GOT3 (cell line): Measurements from ENCODE around the gene TSPAN14.
"Not testable (repeated sequence)": the region's sequence is repeated elsewhere in the genome, so short reads cannot be mapped to it uniquely, and the experiment has no call there.

Source experiments
- DNase-seq: peaks from one replicate; lab custom pipeline; 2025; ENCODE audit warnings: mixed read lengths; lab: John Stamatoyannopoulos, UW

TSPAN14 gene

DNA sequence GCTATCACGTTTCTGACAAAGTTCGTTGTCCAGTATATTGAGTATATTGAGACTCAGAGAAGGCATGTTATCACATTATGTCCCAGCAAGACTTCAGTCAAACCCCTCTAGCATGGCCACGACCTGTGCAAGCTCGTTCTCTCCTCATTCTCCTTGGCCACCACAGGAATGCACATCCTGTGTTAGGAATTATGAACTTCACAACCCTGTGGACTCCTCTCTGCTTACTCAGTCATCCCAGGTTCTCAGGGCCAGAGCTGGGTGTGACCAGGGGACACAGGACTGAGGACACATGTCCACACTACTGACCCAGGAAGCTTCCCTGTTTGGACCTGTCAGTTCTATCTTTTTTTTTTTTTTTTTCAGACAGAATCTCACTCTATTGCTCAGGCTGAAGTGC lies 87.9 kb downstream of the TSPAN14 start:
- DNase-seq, result no peak

DNA sequence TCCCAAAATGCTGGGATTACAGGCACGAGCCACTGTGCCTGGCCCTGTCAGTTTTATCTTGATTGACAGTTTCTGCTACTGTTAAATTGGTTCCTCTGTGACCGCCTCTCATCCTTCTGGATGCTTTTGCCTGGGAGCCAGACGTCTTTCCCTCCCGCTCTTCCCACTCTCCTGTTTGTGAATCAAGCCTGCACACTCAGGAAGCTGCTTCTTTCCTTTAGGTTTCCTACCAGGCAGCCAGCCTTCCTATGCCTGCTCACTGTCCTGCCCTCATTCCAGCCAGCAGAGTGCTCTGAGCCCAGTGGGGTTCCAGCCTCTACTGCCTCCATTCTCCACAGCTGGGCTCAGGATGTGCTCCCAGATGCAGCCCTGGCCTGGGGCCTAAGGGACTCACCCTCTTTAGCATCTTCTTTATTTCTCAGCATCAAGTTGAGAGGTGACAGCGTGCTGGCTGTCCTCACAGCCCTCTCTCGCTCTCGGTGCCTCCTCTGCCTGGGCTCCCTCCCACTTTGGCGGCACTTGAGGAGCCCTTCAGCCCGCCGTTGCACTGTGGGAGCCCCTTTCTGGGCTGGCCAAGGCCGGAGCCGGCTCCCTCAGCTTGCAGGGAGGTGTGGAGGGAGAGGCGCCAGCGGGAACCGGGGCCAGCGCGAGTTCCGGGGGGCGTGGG lies 88.7 kb downstream of the TSPAN14 start:
- DNase-seq, result no peak

DNA sequence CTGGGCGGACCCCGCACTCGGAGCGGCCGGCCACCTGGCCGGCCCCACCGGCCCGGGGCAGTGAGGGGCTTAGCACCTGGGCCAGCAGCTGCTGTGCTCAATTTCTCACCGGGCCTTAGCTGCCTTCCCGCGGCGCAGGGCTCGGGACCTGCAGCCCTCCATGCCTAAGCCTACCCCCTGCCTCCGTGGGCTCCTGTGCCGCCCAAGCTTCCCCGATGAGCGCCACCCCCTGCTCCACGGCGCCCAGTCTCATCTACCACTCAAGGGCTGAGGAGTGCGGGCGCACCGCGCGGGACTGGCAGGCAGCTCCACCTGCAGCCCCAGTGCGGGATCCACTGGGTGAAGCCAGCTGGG lies 89.2 kb downstream of the TSPAN14 start:
- DNase-seq, result not testable (repeated sequence)

DNA sequence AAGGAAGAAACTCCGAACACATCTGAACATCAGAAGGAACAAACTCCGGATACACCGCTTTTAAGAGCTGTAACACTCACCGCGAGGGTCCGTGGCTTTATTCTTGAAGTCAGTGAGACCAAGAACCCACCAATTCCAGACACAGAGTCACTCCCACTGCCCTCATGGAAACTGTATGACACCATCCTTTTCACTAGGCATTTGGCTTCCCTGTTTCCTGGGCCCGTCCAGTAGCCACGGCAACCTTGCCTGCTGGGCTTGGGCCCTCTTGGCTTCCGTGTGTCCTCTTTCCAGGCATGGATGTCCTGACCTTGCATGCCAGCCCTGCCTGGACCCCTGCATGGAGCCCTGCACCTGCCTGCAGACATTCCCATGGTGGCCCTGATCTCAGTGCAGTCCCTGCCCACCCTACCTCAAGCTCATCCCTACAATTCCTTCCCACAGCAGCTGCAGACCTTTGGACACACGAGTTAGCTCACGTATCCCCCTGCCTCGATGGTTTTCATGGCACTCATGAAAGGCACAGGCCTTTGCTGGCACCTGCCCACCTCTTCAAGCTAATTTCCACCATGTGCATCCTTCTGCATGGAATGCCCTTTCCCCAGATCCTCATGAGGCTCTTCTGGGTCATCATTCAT lies 90.3 kb downstream of the TSPAN14 start:
- no peak for DNase-seq

DNA sequence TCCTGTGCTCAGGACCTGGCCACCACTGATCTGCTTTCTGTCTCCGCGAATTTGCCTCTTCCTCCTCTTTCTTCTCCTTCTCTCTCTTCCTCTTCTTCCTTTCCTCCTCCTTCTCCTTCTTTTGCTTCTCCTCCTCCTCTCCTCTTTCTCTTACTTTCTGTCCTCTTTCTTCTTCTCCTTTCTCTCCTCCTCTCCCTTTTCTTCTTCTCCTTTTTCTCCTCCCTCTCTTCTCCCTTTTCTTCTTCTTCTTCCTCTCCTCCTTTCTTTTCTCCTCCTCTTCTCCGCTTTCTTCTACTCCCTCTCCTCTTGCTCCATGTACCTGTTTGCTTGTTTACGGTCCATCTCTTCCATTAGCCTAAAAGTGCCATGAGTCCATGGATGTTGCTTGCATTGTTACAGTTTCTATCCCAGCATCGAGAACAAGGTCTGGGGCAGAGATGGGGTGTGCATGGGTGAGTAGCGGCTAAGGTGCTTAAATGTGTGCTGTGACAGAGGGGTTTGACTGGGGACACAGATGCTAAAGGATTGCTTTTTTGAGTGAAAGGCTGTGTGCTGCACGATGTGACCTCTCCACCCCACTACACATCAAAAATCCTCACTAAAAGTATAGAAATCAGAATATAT lies 91.3 kb downstream of the TSPAN14 start:
- no peak for DNase-seq

DNA sequence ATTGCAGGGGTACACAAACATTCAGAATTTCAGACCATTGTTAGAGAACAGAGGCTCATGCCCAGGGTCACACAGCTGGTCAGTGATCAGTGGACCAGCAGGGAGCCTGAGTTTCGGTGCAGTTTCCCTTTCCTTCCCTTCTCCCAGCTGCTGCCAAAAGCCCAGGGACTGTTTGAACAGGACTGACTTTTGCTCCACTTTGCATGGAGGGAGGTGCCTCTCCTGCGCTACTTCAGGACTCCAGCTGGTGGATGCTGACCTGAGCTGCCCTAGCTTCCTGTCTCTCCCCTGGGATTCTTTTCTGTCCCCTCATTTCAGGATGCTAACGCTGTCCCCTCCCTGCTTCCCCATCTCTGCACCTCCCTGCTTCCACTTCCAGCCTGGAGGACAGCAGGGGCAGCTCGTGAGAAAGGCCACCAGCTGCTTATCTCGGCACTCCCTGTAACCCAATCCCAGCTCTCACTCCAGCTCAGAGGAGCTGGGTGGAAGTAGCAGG lies 98.1 kb downstream of the TSPAN14 start:
- no peak for DNase-seq

DNA sequence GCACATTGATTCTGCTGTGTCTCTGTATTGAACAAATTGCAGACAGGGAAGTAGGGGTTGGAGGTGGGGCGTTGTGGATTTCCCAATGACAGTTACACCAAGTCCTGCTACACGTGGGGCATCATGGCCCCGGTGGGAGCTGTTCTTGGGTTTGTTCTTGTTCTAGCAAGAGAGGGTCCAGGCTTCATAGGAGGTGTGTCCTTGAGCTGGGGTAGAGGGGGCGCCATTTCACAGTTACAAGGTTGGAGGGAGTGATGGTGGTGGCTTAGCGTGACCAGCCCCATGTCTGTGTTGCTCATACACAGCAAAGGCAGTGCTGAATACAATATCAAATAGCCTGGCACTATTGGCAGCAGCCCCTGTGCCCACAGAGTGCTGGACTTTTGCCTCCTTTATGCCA lies 99.3 kb downstream of the TSPAN14 start:
- no peak for DNase-seq

DNA sequence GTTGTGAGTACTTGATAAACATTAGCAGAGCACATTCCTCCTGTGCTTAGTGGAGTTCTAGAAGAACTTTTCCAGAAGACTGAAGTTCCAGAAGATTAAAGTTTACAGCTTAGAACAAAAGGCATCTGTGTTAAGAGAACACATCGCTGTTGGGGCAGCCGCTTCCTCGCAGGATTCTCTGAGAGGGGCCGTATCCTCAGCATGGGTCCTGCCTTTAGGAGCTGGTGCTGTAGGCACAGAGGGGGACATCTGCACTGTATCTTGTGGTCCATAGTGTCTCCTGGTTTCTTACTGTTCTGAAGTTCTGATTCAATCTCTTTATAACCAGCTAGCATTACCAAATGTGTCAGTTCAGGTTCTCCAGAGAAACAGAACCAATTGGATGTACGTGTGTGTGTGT lies 99.9 kb downstream of the TSPAN14 start:
- no peak for DNase-seq

DNA sequence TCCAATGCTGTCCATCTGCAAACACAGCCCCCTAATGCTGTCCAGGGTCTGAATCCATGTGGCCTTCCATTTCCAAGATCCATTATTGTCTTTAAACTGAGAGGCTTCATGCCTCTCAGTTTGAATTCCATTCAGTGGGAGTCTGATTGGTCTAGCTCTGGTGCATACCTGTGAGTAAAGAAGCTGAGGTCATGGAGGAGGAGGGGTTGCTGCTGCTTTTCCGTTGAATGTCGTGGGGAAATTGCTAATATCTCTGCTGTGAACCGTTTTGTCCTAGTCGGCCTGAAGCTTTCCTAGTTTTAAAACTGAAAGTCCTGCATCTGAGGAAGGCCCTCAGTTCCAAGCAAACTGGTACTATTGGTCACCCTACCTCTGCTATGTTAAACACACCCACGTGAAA lies 101.3 kb downstream of the TSPAN14 start:
- no peak for DNase-seq

DNA sequence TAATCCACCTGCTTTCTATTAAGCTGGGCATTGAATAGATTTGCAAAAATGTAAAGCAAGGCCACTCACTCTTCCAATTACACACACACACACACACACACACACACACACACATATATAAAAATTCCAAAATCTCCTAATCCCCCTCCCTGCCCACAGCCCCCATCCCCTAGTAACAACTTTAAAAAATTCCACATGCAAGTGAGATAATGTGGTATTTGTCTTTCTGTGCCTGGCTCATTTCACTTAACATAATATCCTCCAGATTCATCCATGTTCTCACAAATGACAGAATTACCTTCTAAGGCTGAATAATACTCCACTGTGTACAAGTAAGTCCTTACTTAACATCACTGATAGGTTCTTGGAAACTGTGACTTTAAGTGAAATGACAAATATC lies 107.8 kb downstream of the TSPAN14 start:
- DNase-seq, result no peak

DNA sequence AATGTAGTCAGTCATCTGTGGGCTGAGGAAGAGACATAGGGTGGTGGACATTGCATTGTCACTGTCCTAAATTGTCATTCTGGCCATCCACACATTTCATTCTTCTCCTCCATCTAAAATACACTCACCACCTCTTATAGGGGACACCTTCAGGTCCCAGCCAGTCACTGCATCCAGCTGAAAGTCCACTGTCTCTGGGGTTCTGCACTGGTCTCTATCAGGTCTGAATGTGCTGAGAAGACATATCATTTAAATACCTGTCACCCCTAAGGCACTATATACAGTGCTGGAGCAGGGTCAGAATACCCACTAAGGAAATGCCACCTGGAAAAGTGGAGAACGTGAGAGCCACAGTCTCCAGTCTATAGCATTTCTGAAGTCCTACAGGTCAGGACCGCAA lies 113.2 kb downstream of the TSPAN14 start:
- DNase-seq, result no peak

DNA sequence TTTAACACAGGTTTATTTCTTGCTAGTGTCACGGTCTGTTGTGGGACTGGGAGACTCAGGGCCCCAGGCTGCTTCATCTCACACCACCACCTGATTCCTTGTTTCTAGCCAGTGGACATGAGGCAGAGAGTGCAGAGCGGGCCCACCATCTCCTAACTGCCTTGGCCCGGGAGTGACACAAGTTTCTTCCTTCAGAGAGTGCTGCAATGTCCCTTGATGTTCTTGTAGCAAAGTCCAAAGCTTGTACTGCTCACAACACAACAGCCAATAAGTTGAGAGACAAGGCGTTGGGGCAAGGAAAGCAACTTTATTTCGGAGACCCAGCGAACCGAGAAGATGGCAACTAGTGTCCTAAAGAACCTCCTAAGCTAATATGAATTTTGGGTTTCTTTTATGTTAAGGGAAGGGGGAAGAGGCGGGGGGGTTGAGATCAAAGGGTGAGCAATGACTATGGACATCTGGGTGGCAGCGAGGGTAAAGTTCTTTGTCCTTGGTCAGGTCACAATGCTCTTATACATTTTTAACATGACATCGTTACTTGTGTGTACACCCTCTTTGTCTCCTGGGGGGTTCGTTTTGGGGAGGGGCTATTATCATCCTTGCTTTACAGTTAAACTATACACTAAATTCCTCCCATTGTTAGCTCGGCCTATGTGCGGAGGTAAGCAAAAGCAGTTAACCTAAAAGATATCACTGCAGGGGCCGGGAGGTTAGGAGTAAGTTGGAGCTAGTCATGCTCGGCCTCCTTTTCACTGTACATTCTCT lies 115.2 kb downstream of the TSPAN14 start:
- DNase-seq, result no peak

DNA sequence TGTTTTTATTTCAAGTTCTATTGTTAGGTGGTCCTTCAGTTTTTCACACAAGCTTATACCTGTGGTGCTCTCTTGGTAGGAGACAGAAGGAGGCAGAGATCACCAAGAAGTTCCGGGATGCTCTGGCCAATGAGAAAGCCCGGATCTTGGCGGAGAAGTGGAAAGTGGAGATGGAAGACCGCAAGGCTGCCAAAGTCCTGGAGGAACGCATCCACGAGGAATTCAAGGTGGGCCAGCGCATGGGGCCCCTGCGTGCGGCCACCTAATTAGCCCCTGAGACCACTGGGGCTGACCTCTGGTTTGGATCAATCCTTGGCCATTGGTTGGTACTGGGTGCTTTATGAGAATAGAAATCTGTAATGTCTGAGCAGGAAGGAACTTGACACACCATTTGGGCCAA lies 117.2 kb downstream of the TSPAN14 start:
- no peak for DNase-seq

DNA sequence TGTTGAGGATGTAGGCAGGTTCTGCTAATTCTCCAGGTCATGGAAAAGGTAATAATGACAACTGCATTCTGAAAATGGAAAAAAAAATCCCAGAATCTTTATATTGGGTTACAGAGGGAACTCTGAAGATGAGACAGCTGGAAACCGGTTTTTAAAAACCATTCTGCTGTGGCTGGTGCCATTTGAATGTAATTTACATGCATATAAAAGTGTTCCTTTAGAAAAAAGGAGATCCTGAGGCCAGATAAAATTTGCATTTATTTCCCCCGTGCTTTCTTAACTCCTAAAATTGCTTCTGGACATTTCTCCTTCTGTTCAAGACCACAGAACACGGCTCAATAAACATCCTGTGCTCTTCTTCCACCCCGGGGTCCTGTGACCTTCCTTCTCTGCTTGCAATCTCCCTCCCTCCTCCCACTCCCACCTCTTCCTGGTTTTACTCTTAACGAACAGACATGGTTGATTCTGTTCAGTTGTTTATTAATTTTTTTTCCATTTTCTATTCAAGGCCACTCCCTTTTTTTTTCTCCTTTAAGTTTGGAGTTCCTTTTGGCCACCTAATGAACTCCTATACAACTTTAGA lies 125.2 kb downstream of the TSPAN14 start:
- DNase-seq, result no peak

DNA sequence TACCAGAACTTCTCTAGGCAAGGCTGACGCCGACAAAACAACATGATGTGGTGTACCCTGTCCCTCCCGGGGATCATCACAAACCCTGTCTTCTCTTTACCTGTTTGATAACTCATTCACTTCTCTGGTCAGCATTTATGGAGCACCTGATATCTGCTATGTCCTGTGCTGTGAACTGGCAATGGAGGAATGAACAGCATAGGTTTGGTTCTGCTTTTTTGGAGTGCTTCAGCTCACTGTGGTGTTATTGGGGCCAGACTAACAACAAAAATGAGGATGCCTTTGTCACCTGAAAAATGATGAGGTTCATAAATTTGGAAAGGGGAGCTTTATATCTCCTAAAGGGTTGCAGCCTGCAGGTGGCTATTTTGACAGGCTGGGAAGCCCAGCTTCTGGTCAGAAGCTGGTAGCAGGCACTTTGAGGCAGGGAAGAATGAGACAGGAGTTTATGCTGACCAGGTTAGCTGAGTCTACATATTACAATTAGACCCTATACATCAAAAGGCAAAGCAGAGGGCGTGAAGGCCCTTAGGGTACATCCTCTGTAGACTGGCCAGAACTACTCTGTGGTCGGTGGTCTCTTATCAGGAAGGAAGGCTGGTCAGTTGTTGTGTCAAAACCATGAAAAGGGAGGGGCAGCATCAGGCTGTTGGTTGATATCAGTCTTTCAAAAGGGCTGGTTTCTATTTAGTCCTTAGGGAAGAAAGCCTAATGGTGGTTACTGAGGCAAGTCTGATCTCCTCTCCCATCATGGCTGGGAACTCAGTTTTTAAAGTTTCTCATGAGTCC lies 125.9 kb downstream of the TSPAN14 start:
- no peak for DNase-seq

DNA sequence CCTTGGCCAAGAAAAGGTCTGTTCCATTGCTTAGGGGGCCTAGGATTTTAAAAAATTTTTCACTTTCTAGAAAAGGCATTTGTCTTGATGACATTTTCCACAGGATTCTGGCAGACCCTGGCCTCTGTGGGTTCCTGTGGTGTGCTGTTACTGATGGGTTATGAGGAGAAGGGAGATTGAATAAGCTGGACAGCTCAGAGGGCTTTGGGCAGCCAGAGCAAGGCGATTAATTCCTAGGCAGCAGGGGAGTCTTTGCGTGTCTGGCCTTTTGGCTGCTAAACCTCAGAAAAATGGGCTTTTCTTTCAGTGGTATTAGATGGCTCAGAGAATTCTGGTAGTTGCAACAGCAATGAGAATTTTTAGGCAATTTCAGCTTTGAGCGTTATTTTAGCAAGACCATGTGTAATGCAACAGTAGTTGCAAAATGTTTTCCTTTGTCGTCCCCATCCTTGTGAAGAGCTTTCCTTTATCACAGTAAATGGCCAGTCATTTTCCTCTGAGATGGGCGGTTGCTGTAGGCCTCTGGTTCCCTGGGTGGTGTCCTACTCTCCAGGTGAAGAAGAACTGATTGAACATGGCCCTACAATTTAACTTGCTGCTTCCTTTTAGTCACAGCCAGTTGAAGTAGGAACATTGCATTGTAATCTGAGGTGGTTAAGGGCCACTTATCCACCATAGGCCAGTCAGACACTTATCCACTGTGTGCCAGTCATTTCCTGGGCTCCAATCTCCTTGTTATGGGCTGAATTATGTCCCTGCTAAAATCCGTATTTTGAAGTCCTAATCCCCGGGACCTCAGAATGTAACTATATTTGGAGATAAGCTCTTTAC lies 126.7 kb downstream of the TSPAN14 start:
- DNase-seq, result no peak

DNA sequence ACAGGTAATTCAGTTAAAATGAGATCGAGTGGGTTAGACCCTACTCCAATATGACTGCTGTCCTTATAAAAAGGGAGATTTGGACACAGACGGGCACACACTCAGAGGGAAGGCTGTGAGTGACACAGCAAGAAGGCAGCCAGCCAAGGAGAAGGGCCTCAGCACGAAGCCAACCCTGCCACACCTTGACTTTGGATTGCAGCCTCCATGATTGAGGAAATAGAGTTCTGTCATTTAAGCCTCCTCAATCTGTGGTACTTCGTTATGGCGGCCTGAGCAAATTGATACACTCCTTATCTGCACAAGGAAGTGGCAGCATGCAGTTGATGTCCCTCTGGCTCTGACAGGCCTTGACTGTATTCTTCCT lies 127.3 kb downstream of the TSPAN14 start:
- DNase-seq, result no peak

DNA sequence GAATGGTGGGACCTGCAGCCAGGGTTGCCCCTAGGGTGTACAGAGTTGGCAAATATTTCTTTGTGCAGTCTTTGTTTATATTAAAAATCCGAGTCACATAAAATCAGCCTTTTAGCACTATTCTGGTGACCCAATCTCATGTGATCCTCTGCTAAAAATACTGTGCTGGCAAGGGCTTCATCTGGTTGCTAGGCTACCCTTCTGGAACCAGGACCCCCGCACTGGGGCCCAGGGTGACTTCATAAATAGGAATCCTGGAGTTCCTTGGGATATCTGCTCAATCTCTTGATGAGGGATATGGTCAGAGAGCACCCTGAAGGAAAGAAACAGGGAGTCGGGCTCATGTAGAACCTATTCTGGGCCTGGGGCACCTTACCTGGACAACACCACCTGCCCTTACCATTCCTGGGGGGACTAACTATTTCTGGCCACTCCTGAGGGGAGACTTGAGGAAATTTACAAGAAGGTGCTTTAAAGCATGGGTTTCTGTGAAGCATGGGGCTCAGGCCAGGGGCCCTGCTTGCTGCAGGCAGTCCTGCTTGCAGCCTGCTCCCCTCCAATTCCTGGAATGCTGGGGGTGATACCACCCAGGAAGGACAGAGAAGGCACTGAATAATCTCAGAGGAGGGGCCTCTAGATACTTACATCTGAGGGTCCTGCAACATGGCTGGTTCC lies 128.3 kb downstream of the TSPAN14 start:
- DNase-seq, result no peak
